HepG2 (cell line): Measurements from ENCODE around the gene ECHS1. TPM values are rescaled to one million over a fixed set of nuclear protein-coding genes. Genes with fewer than 3 reads are reported as not detected.

ENCODE experiments used
- CEBPB ChIP-seq: IDR thresholded peaks from 2 replicates; pipeline ENCODE4 v1.6.1; 2011; ENCODE audit warnings: low read depth, low read length, improper control_type of control experiment, borderline replicate concordance
- EHMT2 ChIP-seq: fragments of 200-600 bp; sonication (generic); IDR thresholded peaks from 2 replicates; pipeline ENCODE4 v1.7.0; 2017; ENCODE audit warnings: antibody characterized with exemption, low read depth, low read length, borderline replicate concordance
- FOSL1 ChIP-seq: sonication (generic); formaldehyde crosslinking; IDR thresholded peaks from 2 replicates; pipeline ENCODE4 v1.9.0; 2021; ENCODE audit warnings: missing genetic modification reagents, borderline replicate concordance
- HNRNPL ChIP-seq: fragments of 200-400 bp; formaldehyde crosslinking; IDR thresholded peaks from 2 replicates; pipeline ENCODE4 v1.6.1; 2017; ENCODE audit warnings: mild to moderate bottlenecking, low read depth, low read length
- HOXA3 ChIP-seq: sonication (generic); formaldehyde crosslinking; IDR thresholded peaks from 2 replicates; pipeline ENCODE4 v1.5.0; 2020; ENCODE audit warnings: missing genetic modification reagents
- KAT8 ChIP-seq: IDR thresholded peaks from 2 replicates; pipeline ENCODE4 v1.6.1; 2016; ENCODE audit warnings: missing genetic modification reagents, missing compliant biosample characterization
- KDM2A ChIP-seq: sonication (generic); formaldehyde crosslinking; IDR thresholded peaks from 2 replicates; pipeline ENCODE4 v1.4.0; 2020; ENCODE audit warnings: low read depth, missing genetic modification reagents, borderline replicate concordance
- NFYC ChIP-seq: IDR thresholded peaks from 2 replicates; pipeline ENCODE4 v1.6.1; 2016; ENCODE audit warnings: missing genetic modification reagents, missing compliant biosample characterization
- POLR2G ChIP-seq: fragments of 200-400 bp; formaldehyde crosslinking; IDR thresholded peaks from 2 replicates; pipeline ENCODE4 v1.6.1; 2018; ENCODE audit warnings: mild to moderate bottlenecking, low read depth, low read length, moderate library complexity
- RARG ChIP-seq: sonication (generic); formaldehyde crosslinking; IDR thresholded peaks from 2 replicates; pipeline ENCODE4 v1.4.0; 2020; ENCODE audit warnings: low read depth, mild to moderate bottlenecking, missing genetic modification reagents
- SOX5 ChIP-seq: IDR thresholded peaks from 2 replicates; pipeline ENCODE4 v1.6.1; 2016; ENCODE audit warnings: borderline replicate concordance
- TAF1 ChIP-seq: sonication (generic); formaldehyde crosslinking; IDR thresholded peaks from 2 replicates; pipeline ENCODE4 v1.4.0; 2020; ENCODE audit warnings: missing genetic modification reagents
- TSC22D2 ChIP-seq: sonication (generic); formaldehyde crosslinking; IDR thresholded peaks from 2 replicates; pipeline ENCODE4 v1.5.1; 2020; ENCODE audit warnings: missing genetic modification reagents, mild to moderate bottlenecking, borderline replicate concordance
- ZFP62 ChIP-seq: sonication (generic); formaldehyde crosslinking; IDR thresholded peaks from 2 replicates; pipeline ENCODE4 v1.4.0; 2020; ENCODE audit warnings: missing genetic modification reagents
- ZFY ChIP-seq: sonication (generic); formaldehyde crosslinking; IDR thresholded peaks from 2 replicates; pipeline ENCODE4 v1.4.0; 2020; ENCODE audit warnings: missing genetic modification reagents
- ZNF207 ChIP-seq: fragments of 450-650 bp; IDR thresholded peaks from 2 replicates; pipeline ENCODE4 v1.6.1; 2016; ENCODE audit warnings: antibody characterized with exemption, borderline replicate concordance
- ZNF234 ChIP-seq: sonication (generic); formaldehyde crosslinking; conservative IDR thresholded peaks from 2 replicates; pipeline ENCODE4 v1.5.1; 2020; ENCODE audit warnings: mild to moderate bottlenecking, missing genetic modification reagents
- ZNF235 ChIP-seq: sonication (generic); formaldehyde crosslinking; IDR thresholded peaks from 2 replicates; pipeline ENCODE4 v1.8.1; 2023; ENCODE audit warnings: mild to moderate bottlenecking, missing genetic modification reagents, borderline replicate concordance
- ZNF337 ChIP-seq: sonication (generic); formaldehyde crosslinking; IDR thresholded peaks from 2 replicates; pipeline ENCODE4 v1.5.1; 2020; ENCODE audit warnings: missing genetic modification reagents, low read depth, mild to moderate bottlenecking, borderline replicate concordance
- ZNF543 ChIP-seq: sonication (generic); formaldehyde crosslinking; IDR thresholded peaks from 2 replicates; pipeline ENCODE4 v1.4.0; 2020; ENCODE audit warnings: mild to moderate bottlenecking, missing genetic modification reagents
- ZNF75D ChIP-seq: sonication (generic); formaldehyde crosslinking; IDR thresholded peaks from 2 replicates; pipeline ENCODE4 v1.8.1; 2023; ENCODE audit warnings: missing genetic modification reagents, mild to moderate bottlenecking, borderline replicate concordance
- ZNF883 ChIP-seq: sonication (generic); formaldehyde crosslinking; IDR thresholded peaks from 2 replicates; pipeline ENCODE4 v1.5.1; 2020; ENCODE audit warnings: mild to moderate bottlenecking, missing genetic modification reagents; ENCODE audit errors: not compliant biosample characterization
- polyA plus RNA-seq, 8 experiments: library from polyadenylated mRNA; depleted of rRNA in 3 of 8; stranded (reverse) in 7 of 8; unstranded in 1 of 8; fragments of >200 nt; fragmentation: Illumina TruSeq in 4 of 8; extraction: Trizol in 4 of 8; gene quantifications; 2 replicates each; pipeline versions ENCODE4 v1.2.1 to v1.2.3, GENCODE V29; 2011 to 2016; ENCODE audit warnings: low read depth in 4 of 8, missing spikeins in 1 of 8, mixed read lengths in 1 of 8; ENCODE audit not compliant: insufficient read depth in 1 of 8
- total RNA-seq, 5 experiments: library from RNA; depleted of rRNA; stranded (reverse); fragments of >200 nt; fragmentation: Illumina TruSeq; extraction: Trizol; gene quantifications; 2 replicates each; pipeline ENCODE4 v1.2.3, GENCODE V29; 2016; ENCODE audit warnings: low read depth in 1 of 5
- TF ChIP-seq, protein P1 (sequence below): sonication (generic); formaldehyde crosslinking; IDR thresholded peaks from 2 replicates; pipeline ENCODE4 v1.4.0; 2020; ENCODE audit warnings: missing genetic modification reagents, borderline replicate concordance
- TF ChIP-seq, protein P2 (sequence below): sonication (generic); formaldehyde crosslinking; IDR thresholded peaks from 2 replicates; pipeline ENCODE4 v1.5.0; 2020; ENCODE audit warnings: missing genetic modification reagents, mild to moderate bottlenecking, borderline replicate concordance

Gene ECHS1
- total and polyA plus RNA-seq, 2 of the 13 experiments (the other 11 are each of a cell fraction or from before 2014, with no cell fraction given): 32.7 to 195 TPM

DNA sequence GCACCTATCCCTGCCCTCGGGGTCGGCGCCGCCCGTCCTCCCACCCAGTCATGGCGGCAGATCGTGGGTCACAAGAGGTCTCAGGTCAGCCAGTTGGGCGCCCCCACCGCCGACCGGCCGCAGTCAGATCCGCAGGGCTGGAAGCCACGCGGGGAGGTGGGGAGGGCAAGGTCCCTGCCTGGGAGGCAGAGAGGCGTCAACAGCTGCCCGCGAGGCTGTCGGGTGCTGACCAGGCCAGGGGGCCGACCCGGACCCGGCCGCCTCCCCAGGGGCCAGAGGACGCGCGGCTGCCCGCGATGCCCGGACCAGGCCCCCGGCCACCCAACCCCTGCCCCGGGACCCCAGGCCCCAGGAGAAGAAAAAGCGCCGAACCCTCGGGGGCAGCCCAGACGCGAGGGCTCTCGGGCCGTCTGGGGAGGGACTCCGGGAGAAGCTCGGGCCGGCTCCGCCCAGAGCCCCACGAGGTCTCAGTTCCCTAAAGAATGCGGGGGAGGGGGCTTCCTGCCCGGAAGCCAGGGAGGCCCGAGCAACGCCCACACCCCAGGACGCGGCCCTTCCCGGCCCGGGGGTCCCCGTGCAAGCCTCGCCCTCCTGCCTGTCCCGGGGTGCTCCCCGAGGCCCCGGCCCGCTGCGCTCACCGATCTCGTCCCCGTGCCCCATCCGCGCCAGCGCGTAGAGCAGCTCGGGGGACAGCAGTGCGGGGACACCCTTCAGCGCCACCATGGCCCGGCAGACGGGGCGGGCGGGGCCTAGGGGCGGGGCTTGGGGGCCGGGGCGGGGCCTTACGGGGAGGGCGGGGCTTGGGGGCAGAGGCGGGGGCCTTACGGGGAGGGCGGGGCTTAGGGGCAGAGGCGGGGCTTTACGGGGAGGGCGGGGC lies 15.6 kb downstream of the ECHS1 start, which contains the start of gene FUOM (continued):
- TF ChIP-seq, protein P1, sequence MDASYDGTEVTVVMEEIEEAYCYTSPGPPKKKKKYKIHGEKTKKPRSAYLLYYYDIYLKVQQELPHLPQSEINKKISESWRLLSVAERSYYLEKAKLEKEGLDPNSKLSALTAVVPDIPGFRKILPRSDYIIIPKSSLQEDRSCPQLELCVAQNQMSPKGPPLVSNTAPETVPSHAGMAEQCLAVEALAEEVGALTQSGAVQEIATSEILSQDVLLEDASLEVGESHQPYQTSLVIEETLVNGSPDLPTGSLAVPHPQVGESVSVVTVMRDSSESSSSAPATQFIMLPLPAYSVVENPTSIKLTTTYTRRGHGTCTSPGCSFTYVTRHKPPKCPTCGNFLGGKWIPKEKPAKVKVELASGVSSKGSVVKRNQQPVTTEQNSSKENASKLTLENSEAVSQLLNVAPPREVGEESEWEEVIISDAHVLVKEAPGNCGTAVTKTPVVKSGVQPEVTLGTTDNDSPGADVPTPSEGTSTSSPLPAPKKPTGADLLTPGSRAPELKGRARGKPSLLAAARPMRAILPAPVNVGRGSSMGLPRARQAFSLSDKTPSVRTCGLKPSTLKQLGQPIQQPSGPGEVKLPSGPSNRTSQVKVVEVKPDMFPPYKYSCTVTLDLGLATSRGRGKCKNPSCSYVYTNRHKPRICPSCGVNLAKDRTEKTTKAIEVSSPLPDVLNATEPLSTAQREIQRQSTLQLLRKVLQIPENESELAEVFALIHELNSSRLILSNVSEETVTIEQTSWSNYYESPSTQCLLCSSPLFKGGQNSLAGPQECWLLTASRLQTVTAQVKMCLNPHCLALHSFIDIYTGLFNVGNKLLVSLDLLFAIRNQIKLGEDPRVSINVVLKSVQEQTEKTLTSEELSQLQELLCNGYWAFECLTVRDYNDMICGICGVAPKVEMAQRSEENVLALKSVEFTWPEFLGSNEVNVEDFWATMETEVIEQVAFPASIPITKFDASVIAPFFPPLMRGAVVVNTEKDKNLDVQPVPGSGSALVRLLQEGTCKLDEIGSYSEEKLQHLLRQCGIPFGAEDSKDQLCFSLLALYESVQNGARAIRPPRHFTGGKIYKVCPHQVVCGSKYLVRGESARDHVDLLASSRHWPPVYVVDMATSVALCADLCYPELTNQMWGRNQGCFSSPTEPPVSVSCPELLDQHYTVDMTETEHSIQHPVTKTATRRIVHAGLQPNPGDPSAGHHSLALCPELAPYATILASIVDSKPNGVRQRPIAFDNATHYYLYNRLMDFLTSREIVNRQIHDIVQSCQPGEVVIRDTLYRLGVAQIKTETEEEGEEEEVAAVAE (CRISPR knock-in tag): no peak
- TF ChIP-seq POLR2G (peak; percentile 72), ZNF883 (peak; percentile 91), ZNF234 (CRISPR knock-in tag) (0 out of 2 replicates have a peak, but pooled peaks have one; percentile 26), ZNF337 (CRISPR knock-in tag) (peak; percentile 38; the same call in 1 of the 2 replicates), FOSL1 (CRISPR knock-in tag) (0 out of 2 replicates have a peak, but pooled peaks have one; percentile 7), SOX5 (no peak), NFYC (CRISPR knock-in tag) (0 out of 2 replicates have a peak, but pooled peaks have one; percentile 11), HNRNPL (no peak), ZFP62 (CRISPR knock-in tag) (no peak), HOXA3 (CRISPR knock-in tag) (peak; percentile 33; the same call in 1 of the 2 replicates), KAT8 (CRISPR knock-in tag) (peak; percentile 41), ZNF207 (no peak), TAF1 (CRISPR knock-in tag) (peak; percentile 76), ZNF235 (peak; percentile 24; the same call in 1 of the 2 replicates), TSC22D2 (CRISPR knock-in tag) (0 out of 2 replicates have a peak, but pooled peaks have one; percentile 35), ZNF543 (CRISPR knock-in tag) (0 out of 2 replicates have a peak, but pooled peaks have one; percentile 8), EHMT2 (no peak), ZNF75D (CRISPR knock-in tag) (no peak), CEBPB (no peak), RARG (CRISPR knock-in tag) (no peak), KDM2A (CRISPR knock-in tag) (peak; percentile 57; the same call in 1 of the 2 replicates), ZFY (CRISPR knock-in tag) (peak; percentile 73; the same call in 1 of the 2 replicates)
- TF ChIP-seq, protein P2, sequence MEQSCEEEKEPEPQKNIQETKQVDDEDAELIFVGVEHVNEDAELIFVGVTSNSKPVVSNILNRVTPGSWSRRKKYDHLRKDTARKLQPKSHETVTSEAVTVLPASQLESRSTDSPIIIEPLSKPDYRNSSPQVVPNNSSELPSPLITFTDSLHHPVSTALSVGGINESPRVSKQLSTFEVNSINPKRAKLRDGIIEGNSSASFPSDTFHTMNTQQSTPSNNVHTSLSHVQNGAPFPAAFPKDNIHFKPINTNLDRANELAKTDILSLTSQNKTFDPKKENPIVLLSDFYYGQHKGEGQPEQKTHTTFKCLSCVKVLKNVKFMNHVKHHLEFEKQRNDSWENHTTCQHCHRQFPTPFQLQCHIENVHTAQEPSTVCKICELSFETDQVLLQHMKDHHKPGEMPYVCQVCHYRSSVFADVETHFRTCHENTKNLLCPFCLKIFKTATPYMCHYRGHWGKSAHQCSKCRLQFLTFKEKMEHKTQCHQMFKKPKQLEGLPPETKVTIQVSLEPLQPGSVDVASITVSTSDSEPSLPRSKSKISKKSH: no peak; the same call in 1 of the 2 replicates
